NCI-H524 treated with DMSO at 0.1 percent for 48 hours (cell line): ENCODE results near the gene KCNJ6.

ENCODE experiments used
- DNase-seq: peaks from one replicate; lab custom pipeline; 2025; lab: John Stamatoyannopoulos, UW

KCNJ6 gene

GRCh38 chr21:37905291-37905690 is 11.0 kb downstream of the KCNJ6 start:
- no peak for DNase-seq

GRCh38 chr21:37904856-37905255 is 11.4 kb downstream of the KCNJ6 start:
- no peak for DNase-seq

- no peak for DNase-seq
Observed at GRCh38 chr21:37903396-37903795, 12.9 kb downstream of the KCNJ6 start.

DNA sequence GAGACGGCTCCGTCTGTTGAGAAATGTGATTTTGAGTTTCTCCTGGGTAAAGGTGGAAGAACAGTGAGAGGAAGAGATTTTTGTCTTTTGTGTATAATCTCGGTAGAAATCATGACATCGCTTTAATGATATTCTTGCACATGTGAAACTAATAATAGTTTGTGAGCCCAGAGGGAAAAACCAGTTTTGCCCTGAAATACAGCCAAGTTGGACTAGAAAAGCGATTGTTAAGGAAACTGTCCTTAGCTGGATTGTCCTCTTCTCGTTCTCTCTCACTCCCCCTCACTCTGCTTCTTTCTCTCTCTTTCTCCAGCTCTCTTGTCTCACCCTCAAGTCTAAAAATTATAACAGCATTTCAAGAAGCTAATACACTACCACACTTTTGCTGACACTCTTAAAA is 17.1 kb downstream of the KCNJ6 start:
- no peak for DNase-seq

DNA sequence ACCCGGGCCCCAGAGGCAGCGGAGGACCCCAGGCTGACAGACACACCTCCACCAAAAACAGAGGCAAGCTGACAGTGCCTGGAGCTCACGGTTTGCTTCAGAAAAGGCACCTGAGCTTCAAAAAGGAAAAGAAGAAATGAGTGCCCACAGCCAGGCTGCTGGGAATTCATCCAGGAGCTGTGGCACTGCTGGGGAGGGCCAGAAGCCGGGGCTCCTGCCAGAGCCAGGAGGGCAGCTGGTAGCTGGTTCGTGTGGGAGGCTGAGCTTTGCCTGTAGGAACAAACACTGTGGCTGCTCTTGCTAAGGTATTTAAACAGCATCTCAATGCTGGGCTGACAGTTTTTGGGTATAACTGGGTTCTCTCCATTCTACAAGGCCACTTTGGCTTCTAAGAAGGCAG is 19.5 kb downstream of the KCNJ6 start:
- no peak for DNase-seq

- DNase-seq: no peak
Observed at GRCh38 chr21:37891972-37892371, 24.3 kb downstream of the KCNJ6 start.

DNA sequence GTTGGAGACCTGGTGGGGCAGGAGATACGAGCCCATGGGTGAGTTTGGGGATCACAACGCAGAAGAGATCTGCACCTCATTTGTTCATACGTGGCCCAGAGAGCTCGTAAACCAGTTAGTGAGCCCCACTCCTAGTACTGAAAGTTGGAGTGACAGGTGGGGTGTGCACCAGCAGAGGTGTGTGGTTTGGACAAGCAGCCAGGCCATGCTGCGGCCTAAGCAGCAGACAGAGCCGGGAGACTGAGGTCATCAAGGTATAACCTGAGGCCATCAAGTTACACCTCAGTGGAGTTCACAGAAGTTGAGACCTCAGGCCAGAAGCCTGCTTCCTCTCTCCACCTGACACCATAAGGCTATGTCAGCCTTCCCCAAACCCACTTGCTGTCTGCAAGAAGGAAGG is 27.6 kb downstream of the KCNJ6 start:
- DNase-seq: no peak

GRCh38 chr21:37886726-37887299 is 29.4 kb downstream of the KCNJ6 start:
- DNase-seq: no peak

GRCh38 chr21:37886120-37886519 is 30.1 kb downstream of the KCNJ6 start:
- no peak for DNase-seq

- peak; percentile 30 for DNase-seq
Observed at GRCh38 chr21:37878946-37879660, 37.2 kb downstream of the KCNJ6 start.

- no peak for DNase-seq
Observed at GRCh38 chr21:37877888-37878684, 38.2 kb downstream of the KCNJ6 start.

DNA sequence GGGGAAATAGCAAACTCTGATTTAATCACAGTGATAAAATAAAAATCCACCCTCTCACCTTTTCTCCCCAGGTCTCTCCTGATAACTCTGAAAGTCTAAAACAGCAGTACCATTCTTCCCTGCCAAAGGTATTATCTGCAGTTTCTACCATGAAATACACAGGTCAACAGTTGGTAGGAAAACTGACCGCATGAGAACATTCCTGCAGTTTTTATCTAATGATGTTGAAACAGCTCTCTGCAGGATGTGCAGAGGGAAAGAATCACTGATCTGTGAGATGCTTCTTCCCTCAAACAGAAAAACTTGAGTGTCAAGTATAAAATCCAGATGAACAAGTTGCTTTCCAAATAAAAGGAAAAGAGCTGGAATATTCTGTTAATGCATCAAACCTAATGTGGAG is 39.1 kb downstream of the KCNJ6 start:
- no peak for DNase-seq

DNA sequence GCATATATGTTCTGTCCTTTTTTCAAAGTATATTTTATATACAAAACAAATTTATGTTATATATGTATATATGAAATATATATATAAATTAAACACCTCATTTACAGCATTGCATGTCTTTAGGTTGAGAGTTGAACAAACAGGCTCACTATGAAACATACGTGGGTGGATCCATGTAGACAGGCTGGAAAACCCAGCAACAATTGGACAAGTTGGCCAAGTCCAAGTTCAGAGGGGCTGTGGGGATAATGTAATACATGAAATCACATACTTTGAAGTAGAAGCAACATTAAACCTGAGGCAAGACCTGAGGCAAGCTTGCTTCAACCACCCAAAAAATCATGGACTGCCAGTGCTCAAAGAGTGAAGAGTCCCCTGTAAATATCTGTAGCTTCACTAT is 39.7 kb downstream of the KCNJ6 start:
- no peak for DNase-seq

DNA sequence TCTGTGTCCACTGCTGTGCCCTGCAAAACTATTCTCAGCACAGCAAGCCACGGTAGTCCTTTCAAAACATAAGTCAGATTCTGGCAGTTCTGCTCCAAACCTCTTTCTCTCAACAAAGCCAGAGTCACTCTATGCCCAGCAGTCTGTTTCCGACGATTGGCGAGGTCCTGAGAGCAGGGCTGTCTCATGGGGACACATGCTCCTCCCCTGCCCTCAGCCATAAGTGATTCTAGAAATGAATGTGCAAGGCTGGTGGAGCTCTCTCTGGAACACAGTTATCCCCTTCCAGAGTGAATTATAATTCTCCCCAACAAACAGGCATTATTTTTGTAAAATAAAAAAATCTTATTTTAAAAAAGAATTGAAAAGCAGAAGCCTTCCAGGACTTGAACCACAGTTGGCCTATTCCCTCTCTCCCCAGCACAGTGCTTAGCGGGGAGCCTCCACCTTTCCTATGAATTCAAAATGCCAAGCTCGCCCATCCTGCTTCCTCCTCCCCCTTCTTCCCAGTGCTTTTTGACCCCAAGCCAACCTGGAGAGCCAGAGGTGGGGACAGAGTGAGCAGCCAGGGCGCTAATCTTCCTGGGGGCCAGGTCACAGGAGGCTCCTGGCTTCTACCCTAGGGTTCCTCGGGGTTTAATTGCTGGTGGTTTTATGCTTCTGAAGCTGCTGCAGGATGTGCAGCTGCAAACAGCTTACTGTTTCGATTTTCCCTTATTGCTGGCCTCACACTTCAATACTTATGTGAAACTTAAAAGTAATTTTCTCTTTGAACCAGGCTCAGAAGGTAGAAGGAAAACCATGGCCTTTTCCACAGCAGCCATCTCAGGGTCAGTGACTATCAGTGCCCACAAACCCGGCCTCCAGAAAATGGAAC is 41.1 kb downstream of the KCNJ6 start:
- no peak for DNase-seq

DNA sequence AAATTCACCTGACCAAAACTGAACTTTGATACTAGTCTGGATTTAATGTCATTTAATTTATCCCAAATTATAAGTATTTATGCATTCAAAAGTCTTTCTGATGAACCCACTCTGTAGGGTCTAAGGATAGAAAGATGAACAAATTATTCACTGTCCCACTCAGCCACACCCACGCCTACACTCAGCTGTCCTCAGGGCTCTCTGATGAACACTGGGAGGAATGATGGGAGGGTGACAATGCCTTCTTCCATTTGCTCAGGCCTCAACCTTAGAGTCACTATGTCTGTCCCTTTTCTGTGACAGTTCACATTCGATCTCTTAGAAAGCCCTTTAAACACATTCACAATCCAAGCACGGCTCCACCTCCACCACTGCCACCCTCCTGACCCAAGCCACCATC is 41.8 kb downstream of the KCNJ6 start:
- no peak for DNase-seq

- peak; percentile 7 for DNase-seq
Observed at GRCh38 chr21:37873655-37874054, 42.6 kb downstream of the KCNJ6 start.

DNA sequence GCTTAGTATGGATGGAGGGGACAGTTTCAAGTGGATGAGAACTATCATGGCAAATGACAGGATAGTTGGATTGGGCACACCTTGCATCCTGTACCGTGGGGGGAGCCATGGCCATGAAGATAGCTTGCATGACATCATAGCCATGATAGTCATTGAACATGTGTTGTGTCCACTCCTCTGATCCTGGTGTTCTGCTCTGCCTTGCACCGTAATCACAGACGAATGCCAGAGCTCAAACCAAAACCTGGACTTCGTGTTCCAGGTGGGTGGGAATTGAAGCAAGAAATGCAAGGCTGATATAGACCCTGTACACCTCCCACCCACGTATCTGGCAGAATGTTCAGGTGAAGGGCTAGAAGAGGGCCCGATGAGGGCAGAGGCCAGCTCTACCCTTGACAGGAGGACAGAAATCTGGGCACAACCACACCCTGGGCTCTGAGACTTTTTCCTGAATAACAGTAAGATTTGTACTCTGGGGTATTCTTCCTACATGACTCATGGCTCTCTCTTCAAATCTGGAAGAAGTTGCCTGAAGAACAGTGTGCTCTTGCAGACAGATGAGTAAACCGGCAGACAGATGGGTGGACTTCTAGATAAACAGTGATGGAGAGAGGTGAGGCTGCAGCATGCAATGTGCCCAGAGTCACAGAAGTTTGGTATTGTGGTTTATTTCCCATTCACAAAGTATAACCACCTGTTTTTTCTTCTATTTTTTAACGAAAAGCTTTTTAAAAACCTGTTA is 45.0 kb downstream of the KCNJ6 start:
- no peak for DNase-seq

GRCh38 chr21:37870221-37870620 is 46.0 kb downstream of the KCNJ6 start:
- peak; percentile 85 for DNase-seq

GRCh38 chr21:37869661-37870060 is 46.6 kb downstream of the KCNJ6 start:
- DNase-seq: peak; percentile 94

- DNase-seq: no peak
Observed at GRCh38 chr21:37868446-37869295, 47.6 kb downstream of the KCNJ6 start.

GRCh38 chr21:37866027-37866426 is 50.2 kb downstream of the KCNJ6 start:
- no peak for DNase-seq
